ENCODE data around the gene EVI5. TPM values are rescaled to one million over a fixed set of nuclear protein-coding genes. Genes with fewer than 3 reads are reported as not detected.

EVI5 gene
- total RNA-seq, 2 experiments from 2014 or later = 0.13 to 0.21 TPM

DNA sequence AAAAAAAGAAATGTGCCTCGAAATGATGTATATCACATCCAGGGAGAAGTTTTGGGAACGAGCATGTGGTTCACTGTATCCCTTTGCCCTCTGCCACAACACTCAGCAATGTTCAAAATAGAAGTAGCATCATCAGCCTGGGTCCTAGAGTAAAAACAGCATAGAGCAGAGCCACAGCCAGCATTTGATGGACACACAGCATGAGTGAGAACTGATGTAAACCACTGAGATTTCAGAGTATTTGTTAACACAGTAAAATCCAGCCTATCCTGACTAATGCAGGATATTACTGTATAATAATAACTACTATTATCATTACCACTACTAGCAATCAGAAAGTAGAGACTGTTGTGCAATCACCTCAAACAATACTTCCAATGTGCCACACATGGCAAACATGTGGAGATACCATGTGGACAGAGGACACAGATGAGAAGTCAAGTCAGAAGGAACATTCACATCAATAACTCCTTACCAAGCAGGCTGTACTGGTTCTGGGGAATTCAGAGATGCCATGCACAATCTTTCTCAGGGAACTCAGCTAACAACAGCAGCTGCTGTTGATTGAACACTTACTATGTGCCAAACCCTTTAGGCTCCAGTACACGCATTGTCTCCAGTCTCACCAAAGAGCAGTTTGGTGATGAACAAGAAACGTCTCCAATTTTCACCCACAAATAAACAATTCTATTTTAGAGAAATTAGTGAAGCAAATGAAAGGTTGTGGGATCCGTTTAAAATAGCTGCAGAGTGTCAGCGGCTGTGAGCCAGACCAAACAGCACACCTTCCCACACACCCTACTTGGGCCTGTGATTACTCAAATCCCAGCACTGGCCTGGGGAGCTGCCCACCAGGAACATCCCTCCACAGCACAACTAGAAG lies 281.6 kb downstream of the EVI5 start:
- H3K36me3 Mint-ChIP-seq (ENCODE audit: low read depth) = peaks cover 7% of the 10 kb centered on the region
- DNase-seq (no peak), ATAC-seq (no peak)
- CTCF ChIA-PET = interaction anchor here (1.5 kb wide), 1 partner anchor 12 kb away, joined by 3 read pairs; no protein-coding TSS in a partner anchor
- H3K4me3 Mint-ChIP-seq = no peak overlapping the region
- POLR2A ChIA-PET = interaction anchor here (2.3 kb wide), 1 partner anchor 17 kb away, joined by 12 read pairs; the partner anchor contains the start of gene GFI1
- peaks cover 31% of the 10 kb centered on the region for H3K4me1 Mint-ChIP-seq (ENCODE audit: low read depth)
- H3K9me3 Mint-ChIP-seq (ENCODE audit: insufficient read depth) = no peaks in the 10 kb centered on the region
- H3K27ac Mint-ChIP-seq = peak overlapping the region; percentile 10
- H3K27me3 Mint-ChIP-seq (ENCODE audit: low read depth) = no peaks in the 10 kb centered on the region

DNA sequence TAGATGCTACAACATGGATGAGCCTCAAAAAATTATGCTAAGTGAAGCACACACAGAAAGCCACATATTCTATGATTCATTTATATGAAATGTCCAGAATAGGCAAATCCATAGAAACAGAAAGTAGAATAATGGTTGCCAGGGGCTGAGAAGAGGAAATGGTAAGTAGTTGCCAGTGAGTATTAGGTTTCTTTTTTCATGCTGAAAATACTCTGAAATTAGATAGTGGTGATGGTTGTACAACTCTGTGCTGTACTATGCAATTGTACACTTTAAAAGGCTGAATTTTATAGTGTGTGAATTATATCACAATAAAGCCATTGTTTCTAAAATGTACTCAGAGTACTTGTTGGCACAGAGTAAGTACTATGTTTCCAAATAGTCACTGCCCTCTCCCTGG lies 282.7 kb downstream of the EVI5 start:
- ChIA-PET POLR2A (interaction anchor here (2.3 kb wide), 1 partner anchor 16 kb away, joined by 12 read pairs; the partner anchor contains the start of gene GFI1), CTCF (no interaction called here)
- peak; percentile 62 for ATAC-seq

DNA sequence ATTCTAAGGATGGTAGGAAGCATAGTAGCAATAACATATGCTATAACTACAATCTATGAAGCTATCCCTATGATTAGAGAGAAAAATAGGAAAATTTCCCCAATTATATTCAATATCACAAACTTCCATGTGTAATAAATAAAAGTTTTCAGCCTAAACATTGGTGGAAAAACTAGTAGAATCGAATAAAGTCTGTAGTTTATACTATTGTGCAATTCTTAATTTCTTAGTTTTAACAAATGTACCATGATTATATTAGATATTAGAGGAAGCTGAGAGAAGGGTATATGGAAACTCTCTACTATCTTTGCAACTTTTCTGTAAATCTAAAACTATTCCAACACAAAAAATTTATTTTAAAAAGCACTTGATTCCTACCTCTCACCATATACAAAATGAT lies 284.4 kb downstream of the EVI5 start:
- POLR2A ChIA-PET = interaction anchor here (0.6 to 2.9 kb wide), 4 partner anchors 15 to 89 kb away, joined by 3 to 10 read pairs (median 6); partner anchors contain the start of gene GFI1
- Mint-ChIP-seq H3K27ac (no peak overlapping the region), H3K36me3 (ENCODE audit: low read depth) (peaks cover 7% of the 10 kb centered on the region), H3K9me3 (ENCODE audit: insufficient read depth) (no peaks in the 10 kb centered on the region), H3K4me1 (ENCODE audit: low read depth) (peaks cover 44% of the 10 kb centered on the region), H3K4me3 (no peak overlapping the region), H3K27me3 (ENCODE audit: low read depth) (no peaks in the 10 kb centered on the region)
- DNase-seq (no peak), ATAC-seq (no peak)
- CTCF ChIA-PET = interaction anchor here (1.0 kb wide), 1 partner anchor 15 kb away, joined by 3 read pairs; no protein-coding TSS in a partner anchor

More for the DNA sequence above, 282.7 kb downstream of the EVI5 start:
- H3K9me3 Mint-ChIP-seq (ENCODE audit: insufficient read depth) = no peaks in the 10 kb centered on the region
- H3K4me1 Mint-ChIP-seq (ENCODE audit: low read depth) = peaks cover 31% of the 10 kb centered on the region
- H3K36me3 Mint-ChIP-seq (ENCODE audit: low read depth) = peaks cover 7% of the 10 kb centered on the region
- H3K27me3 Mint-ChIP-seq (ENCODE audit: low read depth) = no peaks in the 10 kb centered on the region
- H3K27ac Mint-ChIP-seq = peak overlapping the region; percentile 55
- DNase-seq = no peak
- no peak overlapping the region for H3K4me3 Mint-ChIP-seq

DNA sequence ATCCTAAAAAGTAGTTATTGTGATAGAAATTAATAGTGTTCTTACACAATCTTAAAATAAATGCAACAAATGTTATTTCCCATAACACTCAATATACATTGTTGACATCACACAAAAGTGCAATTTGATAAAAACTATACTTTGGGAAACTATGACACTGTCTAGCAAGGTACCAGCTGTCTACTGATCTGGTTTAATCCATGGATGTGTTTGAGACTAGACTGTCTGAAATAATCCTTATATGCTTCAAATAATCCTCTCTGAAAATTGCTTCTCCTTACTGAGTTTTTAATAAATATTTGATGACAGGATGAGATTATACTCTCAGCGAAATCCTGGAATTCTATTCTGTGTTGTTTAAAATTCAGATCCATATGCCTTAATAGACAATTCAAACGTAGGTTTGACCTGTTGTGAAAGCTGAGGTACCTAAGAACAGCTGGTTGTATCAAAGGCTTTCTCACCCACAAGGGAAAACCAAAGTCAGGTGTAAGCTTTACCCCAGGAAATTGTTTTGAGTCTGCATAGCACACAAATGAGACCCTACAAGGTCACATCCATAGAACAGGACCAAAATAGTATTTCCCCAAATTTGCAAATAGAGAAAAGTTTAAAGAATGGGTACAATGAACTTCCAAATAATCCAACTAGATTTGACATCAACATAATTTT lies 289.4 kb downstream of the EVI5 start:
- peaks cover 44% of the 10 kb centered on the region for H3K4me1 Mint-ChIP-seq (ENCODE audit: low read depth)
- ChIA-PET POLR2A (interaction anchor here (1.3 kb wide), 1 partner anchor 10 kb away, joined by 11 read pairs; no protein-coding TSS in a partner anchor), CTCF (interaction anchor here (0.7 to 2.3 kb wide), 6 partner anchors 9 to 245 kb away, joined by 3 to 6 read pairs (median 3); partner anchors contain the start of gene GFI1)
- H3K27ac Mint-ChIP-seq = peak overlapping the region; percentile 65
- no peak for DNase-seq
- peak overlapping the region; percentile 43 for H3K4me3 Mint-ChIP-seq
- H3K9me3 Mint-ChIP-seq (ENCODE audit: insufficient read depth) = no peaks in the 10 kb centered on the region
- H3K36me3 Mint-ChIP-seq (ENCODE audit: low read depth) = peaks cover 13% of the 10 kb centered on the region
- H3K27me3 Mint-ChIP-seq (ENCODE audit: low read depth) = no peaks in the 10 kb centered on the region
- peak; percentile 79 for ATAC-seq

DNA sequence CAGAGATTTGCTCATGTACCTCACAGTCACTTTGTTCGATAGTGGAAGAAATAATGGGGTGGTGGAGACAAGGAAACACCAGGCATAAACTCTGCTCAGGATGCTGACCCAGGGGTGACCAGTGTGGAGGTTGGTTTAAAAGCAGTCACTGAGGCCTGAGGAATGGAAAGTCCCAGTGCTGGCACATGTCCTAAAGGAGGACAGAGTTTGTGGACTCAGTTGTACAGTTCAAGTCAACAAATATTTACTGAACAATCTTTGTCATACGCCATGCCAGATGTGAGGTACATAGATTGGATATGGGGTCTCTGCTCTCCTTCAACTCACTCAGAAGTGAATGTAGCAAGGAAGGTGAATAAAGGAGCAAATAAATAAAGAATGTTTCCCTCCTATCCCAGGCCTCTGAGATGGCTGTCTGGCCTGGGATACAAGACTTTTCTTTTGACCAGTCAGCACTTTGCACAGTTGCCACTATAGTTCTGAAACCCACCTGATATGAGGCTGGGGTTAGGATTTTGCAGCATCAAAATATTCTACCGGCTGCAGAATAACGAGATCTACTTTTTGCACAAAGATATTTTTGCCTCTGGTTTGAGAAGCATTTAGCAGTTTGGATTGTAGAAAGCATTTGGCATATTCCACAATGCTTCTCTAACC lies 290.3 kb downstream of the EVI5 start:
- ATAC-seq (no peak), DNase-seq (no peak)
- peaks cover 13% of the 10 kb centered on the region for H3K36me3 Mint-ChIP-seq (ENCODE audit: low read depth)
- peaks cover 48% of the 10 kb centered on the region for H3K4me1 Mint-ChIP-seq (ENCODE audit: low read depth)
- CTCF ChIA-PET = interaction anchor here (0.8 to 2.3 kb wide), 4 partner anchors 12 to 105 kb away, joined by 3 to 6 read pairs (median 4); no protein-coding TSS in a partner anchor
- H3K27me3 Mint-ChIP-seq (ENCODE audit: low read depth) = no peaks in the 10 kb centered on the region
- POLR2A ChIA-PET = interaction anchor here (0.6 to 1.3 kb wide), 2 partner anchors 9 to 11 kb away, joined by 3 to 11 read pairs; no protein-coding TSS in a partner anchor
- H3K9me3 Mint-ChIP-seq (ENCODE audit: insufficient read depth) = no peaks in the 10 kb centered on the region
- no peak overlapping the region for H3K4me3 Mint-ChIP-seq
- H3K27ac Mint-ChIP-seq = no peak overlapping the region

DNA sequence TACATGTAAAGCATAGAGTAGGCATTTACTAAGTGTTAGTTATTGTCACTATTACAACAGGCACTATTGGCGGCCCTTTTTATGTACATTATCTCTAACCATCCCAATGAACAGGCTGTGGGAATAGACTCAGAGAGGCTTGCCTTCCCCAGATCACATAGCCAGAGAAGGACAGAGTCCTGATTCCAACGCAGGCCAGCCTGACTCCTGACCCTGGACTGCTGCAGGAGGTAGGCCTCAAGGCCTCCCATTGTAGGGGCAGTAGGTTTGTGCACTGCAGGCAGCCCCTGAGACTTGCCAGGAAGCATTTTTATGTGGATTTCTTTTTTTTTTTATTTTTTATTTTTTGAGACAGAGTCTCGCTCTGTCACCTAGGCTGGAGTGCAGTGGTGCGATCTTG lies 291.8 kb downstream of the EVI5 start:
- H3K9me3 Mint-ChIP-seq (ENCODE audit: insufficient read depth) = no peaks in the 10 kb centered on the region
- CTCF ChIA-PET = no interaction called here
- H3K27ac Mint-ChIP-seq = no peak overlapping the region
- POLR2A ChIA-PET = interaction anchor here (0.7 to 1.2 kb wide), 3 partner anchors 8 to 45 kb away, joined by 3 to 6 read pairs (median 3); no protein-coding TSS in a partner anchor
- DNase-seq = no peak
- ATAC-seq = no peak
- H3K4me1 Mint-ChIP-seq (ENCODE audit: low read depth) = peaks cover 62% of the 10 kb centered on the region
- no peak overlapping the region for H3K4me3 Mint-ChIP-seq
- no peaks in the 10 kb centered on the region for H3K27me3 Mint-ChIP-seq (ENCODE audit: low read depth)
- peaks cover 10% of the 10 kb centered on the region for H3K36me3 Mint-ChIP-seq (ENCODE audit: low read depth)

DNA sequence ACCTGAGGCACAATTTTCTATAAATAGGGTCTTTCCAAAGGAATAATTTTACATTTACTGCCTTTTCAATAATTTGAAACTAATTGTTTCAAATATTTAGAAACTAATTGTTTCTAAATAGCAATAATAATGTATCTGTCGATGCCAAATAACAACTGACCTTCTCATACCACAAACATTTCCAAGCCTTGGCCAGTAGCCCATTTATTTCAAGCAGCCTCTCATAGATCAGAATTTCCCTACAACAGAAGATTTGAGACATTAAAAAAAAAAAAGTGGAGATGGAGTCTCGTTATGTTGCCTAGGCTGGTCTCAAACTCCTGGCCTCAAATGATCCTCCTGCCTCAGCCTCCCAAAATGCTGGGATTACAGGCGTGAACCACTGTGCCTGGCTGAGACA lies 296.1 kb downstream of the EVI5 start:
- ATAC-seq (no peak), DNase-seq (no peak)
- Mint-ChIP-seq H3K4me1 (ENCODE audit: low read depth) (peaks cover 39% of the 10 kb centered on the region), H3K27me3 (ENCODE audit: low read depth) (no peaks in the 10 kb centered on the region), H3K9me3 (ENCODE audit: insufficient read depth) (no peaks in the 10 kb centered on the region), H3K36me3 (ENCODE audit: low read depth) (peaks cover 21% of the 10 kb centered on the region), H3K27ac (peak overlapping the region; percentile 91), H3K4me3 (peak overlapping the region; percentile 90)
- ChIA-PET POLR2A (interaction anchor here (9.9 kb wide), 1 partner anchor 51 kb away, joined by 230 read pairs; no protein-coding TSS in a partner anchor), CTCF (interaction anchor here (1.0 to 2.5 kb wide), 5 partner anchors 49 to 178 kb away, joined by 3 to 9 read pairs (median 7); no protein-coding TSS in a partner anchor)

DNA sequence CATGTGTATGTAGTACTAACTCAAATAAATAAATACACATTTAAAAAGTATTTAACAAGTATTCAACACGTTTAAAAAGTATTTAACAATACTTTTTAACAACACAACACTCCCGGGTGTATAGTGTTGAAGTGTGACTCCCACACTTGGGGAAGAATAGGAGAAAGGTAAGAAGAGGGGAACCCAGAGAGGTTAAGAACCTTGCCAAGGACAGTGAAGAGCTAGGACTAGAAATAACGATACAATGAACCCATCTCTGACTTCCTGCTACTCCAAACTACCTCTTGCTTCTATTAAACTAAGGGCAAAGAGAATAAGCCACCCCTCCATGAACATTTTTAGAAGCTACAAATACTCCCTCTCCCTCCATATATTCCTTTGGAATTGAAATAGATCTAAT lies 296.5 kb downstream of the EVI5 start:
- H3K27me3 Mint-ChIP-seq (ENCODE audit: low read depth) = no peaks in the 10 kb centered on the region
- peaks cover 39% of the 10 kb centered on the region for H3K4me1 Mint-ChIP-seq (ENCODE audit: low read depth)
- ATAC-seq (no peak), DNase-seq (no peak)
- ChIA-PET POLR2A (interaction anchor here (9.9 kb wide), 1 partner anchor 51 kb away, joined by 230 read pairs; no protein-coding TSS in a partner anchor), CTCF (interaction anchor here (1.2 to 2.5 kb wide), 4 partner anchors 49 to 173 kb away, joined by 3 to 9 read pairs (median 8); no protein-coding TSS in a partner anchor)
- peak overlapping the region; percentile 91 for H3K27ac Mint-ChIP-seq
- H3K4me3 Mint-ChIP-seq = peak overlapping the region; percentile 90
- peaks cover 21% of the 10 kb centered on the region for H3K36me3 Mint-ChIP-seq (ENCODE audit: low read depth)
- no peaks in the 10 kb centered on the region for H3K9me3 Mint-ChIP-seq (ENCODE audit: insufficient read depth)

DNA sequence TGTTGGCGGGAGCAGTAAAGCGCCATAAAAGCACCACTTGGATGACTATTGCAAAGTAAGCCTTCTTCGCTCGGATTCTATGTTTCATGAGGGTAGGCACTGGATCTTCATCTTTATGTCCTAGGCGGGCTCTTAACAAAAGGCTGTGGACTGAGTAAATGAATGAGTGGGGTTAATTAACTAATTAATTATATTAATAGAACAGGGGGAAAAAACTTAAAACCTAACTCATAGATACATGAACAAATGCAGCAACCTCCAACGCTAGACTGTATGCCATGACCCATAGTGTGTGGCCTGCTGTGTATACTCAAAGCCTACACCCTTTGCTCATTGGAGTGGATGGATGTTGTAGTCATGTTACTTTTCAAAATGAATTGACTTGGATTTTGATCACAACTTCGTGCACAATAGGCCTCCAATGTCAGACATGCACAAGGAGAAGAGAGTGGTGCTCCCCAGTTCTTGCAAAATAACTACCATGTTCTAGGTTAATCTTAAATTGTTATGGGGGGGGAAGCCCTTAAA lies 297.8 kb downstream of the EVI5 start:
- Mint-ChIP-seq H3K4me3 (peak overlapping the region; percentile 90), H3K4me1 (ENCODE audit: low read depth) (peaks cover 42% of the 10 kb centered on the region), H3K27ac (peak overlapping the region; percentile 91), H3K9me3 (ENCODE audit: insufficient read depth) (no peaks in the 10 kb centered on the region), H3K27me3 (ENCODE audit: low read depth) (no peaks in the 10 kb centered on the region), H3K36me3 (ENCODE audit: low read depth) (peaks cover 29% of the 10 kb centered on the region)
- ATAC-seq (no peak), DNase-seq (no peak)
- CTCF ChIA-PET = interaction anchor here (0.8 to 6.8 kb wide), 15 partner anchors 11 to 189 kb away, joined by 3 to 122 read pairs (median 7); no protein-coding TSS in a partner anchor
- POLR2A ChIA-PET = interaction anchor here (0.5 to 9.9 kb wide), 25 partner anchors 9 to 475 kb away, joined by 3 to 230 read pairs (median 13); no protein-coding TSS in a partner anchor

DNA sequence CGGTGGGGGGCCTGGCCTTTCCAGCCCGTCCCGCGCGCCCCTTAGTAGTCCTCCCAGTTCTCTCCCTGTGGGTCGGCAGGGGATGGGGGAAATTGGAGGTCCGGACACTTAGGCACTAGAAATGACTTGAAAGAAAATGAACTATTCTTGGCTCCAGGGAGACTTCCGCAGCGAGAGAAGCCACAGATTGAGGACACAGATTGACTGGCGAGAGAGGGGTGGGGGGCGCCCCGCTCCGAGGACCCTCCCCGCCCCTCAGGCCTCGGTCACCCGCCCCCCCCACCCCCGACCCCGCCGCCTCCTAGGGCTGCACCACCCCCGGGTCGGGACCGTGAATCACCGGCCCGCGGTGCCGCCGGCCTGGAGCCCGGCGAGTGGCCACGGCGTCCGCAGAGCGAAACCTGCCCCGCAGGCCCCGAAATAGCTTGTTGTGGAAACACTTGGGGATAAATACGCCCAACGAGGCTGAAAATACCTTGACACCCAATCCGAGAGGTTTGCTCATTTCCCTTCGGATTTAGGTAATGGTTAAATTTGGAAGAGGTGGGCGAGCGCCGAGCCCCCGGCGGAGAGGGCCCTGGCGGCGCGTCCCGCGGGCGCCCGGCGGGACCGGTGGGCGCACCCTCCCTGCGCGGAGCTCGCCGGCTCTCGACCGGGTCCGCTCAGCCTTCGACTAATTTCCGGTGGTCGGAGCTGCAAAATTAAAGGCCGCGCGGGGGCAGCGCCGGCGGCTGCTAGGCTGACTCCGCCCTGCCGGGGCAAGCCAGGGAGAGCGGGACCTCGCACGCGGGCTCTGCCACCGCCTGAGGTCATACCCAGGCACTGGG lies 298.4 kb downstream of the EVI5 start, which contains the start of gene GFI1:
GFI1 (minus strand) TSS at position 675 of the 827 bp plus-strand sequence. CDS start 3,438 bp downstream, outside the sequence.
- peak; percentile 37 for ATAC-seq
- DNase-seq = peak; percentile 89
- Mint-ChIP-seq H3K36me3 (ENCODE audit: low read depth) (peaks cover 35% of the 10 kb centered on the region), H3K9me3 (ENCODE audit: insufficient read depth) (no peaks in the 10 kb centered on the region), H3K27me3 (ENCODE audit: low read depth) (no peaks in the 10 kb centered on the region), H3K27ac (peak within 1 kb of the TSS; percentile 91), H3K4me3 (peak within 1 kb of the TSS; percentile 90), H3K4me1 (ENCODE audit: low read depth) (peaks cover 43% of the 10 kb centered on the region)
- ChIA-PET CTCF (interaction anchor here (0.7 to 6.8 kb wide), 29 partner anchors 10 to 332 kb away, joined by 3 to 122 read pairs (median 5); partner anchors contain the start of gene GLMN), POLR2A (interaction anchor here (0.6 to 9.9 kb wide), 34 partner anchors 8 to 476 kb away, joined by 3 to 230 read pairs (median 8); no protein-coding TSS in a partner anchor)

All from activated CD8-positive, alpha-beta T cell treated with anti-CD3 and anti-CD28 coated beads, Interleukin-2, amount 10 ng/mL, durations not matched to agents 7 days and 5 days (primary cell).